GM10266 (cell line): ENCODE measurements around the gene AGBL4.

Source experiments
- DNase-seq: peaks from one replicate; pipeline ENCODE4 v3.0.0; 2012; ENCODE audit errors: extremely low spot score
- TF ChIP-seq, protein P1 (sequence below): IDR thresholded peaks from 2 replicates; pipeline ENCODE4 v1.5.1; 2012; ENCODE audit warnings: mild to moderate bottlenecking, low read depth; ENCODE audit not compliant: control insufficient read depth, insufficient read depth; ENCODE audit errors: missing control alignments

AGBL4 gene

DNA sequence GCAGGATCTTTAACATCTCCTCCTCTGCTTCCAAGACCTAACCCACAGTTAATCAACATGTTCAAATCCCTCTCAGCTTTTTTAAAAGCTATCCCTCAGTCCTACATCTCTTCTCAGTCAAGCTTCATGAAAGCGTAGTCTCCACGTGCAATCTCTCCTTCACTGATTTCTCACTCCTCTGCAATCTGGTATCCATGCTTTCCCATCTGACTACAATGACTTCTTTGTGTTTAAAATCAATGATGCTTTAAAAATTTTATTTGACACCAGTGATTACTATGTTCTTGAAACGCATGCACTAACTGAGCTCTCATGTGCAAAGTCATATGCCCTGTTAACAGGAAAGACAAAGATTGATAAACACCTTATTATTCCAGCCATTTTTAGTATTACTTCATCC is 1179.6 kb downstream of the AGBL4 start:
- no peak for DNase-seq
- TF ChIP-seq, protein P1, sequence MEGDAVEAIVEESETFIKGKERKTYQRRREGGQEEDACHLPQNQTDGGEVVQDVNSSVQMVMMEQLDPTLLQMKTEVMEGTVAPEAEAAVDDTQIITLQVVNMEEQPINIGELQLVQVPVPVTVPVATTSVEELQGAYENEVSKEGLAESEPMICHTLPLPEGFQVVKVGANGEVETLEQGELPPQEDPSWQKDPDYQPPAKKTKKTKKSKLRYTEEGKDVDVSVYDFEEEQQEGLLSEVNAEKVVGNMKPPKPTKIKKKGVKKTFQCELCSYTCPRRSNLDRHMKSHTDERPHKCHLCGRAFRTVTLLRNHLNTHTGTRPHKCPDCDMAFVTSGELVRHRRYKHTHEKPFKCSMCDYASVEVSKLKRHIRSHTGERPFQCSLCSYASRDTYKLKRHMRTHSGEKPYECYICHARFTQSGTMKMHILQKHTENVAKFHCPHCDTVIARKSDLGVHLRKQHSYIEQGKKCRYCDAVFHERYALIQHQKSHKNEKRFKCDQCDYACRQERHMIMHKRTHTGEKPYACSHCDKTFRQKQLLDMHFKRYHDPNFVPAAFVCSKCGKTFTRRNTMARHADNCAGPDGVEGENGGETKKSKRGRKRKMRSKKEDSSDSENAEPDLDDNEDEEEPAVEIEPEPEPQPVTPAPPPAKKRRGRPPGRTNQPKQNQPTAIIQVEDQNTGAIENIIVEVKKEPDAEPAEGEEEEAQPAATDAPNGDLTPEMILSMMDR, result no peak

DNA sequence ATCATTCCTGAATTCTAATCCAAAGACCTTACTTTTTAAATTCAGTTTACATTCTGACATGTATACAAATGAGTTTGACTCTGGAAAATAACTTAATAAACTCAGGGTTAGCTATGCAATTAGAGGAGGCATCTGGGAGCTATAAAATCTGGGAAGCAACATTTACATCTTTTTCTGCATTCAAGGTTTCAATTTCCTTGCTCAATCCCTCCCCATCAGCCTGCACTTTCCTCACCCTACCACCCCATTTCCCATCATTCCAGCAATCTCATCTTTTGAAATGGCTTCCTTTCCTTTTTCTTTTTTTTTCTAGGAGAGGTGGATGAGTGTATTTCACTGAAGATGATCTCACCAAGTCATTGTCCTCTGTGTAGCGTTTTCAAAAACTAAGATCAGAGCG is 1181.8 kb downstream of the AGBL4 start:
- TF ChIP-seq, protein P1, result no peak
- DNase-seq, result no peak

DNA sequence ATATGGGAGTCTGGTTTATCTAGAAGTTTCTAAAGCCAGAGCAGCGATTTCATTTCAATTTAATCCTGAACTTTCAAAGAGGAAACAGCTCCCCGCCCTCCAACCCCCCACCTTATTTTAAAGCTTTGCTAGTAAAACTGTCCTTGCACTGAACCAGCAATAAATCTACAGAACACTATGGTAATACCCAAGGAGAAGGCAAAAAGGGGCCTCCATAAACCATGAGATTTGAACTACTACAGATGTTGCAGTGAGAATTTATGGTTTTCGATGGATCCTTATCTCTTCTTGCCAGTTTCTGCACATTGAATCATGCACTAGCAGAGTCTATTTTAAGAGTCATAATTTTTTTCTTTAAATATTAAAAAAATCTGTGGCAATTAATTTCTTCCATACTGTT is 1182.3 kb downstream of the AGBL4 start:
- no peak for DNase-seq

DNA sequence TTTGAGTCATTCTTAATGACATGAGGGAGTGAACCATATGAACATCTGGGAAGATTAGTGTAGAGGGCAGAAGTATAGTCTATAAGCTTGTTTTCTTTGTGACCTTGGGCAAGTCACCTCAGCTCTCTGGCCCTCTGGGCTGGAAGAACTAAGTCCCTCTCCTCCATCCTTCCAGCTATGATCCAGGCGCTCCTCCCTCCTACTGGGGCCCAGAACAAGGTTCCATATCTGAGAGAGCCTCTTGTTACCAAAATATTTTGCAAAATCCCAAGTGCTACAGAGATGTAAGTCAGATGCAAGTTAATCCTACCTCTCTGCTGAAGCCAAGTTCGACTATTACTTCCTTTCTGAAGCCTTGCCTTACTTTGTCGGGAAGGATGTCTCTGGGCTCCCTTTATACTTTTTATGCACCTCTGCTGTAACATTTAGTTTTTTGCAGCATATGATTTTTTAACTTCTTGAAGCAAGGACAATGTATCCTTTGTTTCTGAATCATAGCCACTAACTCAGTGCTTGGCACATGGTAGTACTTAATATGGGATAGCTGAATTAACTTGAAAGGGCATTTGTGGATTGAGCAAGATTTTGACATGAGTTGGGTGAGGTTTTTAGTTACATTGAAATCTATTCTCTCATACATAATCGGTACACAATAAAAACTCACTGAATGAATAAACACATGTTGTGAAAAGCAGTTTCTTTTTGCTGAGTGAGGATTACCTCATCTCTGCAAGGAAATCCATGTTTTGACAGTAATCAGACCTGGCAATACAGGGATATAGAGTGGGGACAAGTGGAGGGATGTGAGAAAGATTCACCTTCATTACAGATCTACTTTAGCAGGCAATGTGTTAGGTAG is 1192.4 kb downstream of the AGBL4 start:
- DNase-seq, result no peak
- TF ChIP-seq, protein P1, result no peak

More for the DNA sequence above, 1182.3 kb downstream of the AGBL4 start:
- TF ChIP-seq, protein P1, result no peak

DNA sequence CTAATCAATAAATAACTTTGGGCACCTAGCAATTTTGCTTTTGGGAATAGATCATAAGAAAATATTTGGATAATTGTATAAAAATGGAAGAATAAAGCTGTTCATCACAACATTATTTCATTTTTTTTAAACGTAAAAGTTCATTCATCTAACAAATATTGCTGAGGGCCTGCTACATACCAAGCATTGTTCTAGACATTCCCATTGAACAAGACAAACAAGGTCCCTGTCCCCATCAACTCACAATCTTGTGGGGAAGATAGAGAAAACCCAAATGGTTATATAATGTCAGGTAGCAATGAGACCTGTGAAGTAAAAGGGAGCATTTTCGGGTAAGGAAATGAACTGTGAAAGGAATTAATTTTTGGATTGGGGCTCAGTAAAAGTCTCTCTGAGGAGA is 1193.0 kb downstream of the AGBL4 start:
- TF ChIP-seq, protein P1, result no peak

DNA sequence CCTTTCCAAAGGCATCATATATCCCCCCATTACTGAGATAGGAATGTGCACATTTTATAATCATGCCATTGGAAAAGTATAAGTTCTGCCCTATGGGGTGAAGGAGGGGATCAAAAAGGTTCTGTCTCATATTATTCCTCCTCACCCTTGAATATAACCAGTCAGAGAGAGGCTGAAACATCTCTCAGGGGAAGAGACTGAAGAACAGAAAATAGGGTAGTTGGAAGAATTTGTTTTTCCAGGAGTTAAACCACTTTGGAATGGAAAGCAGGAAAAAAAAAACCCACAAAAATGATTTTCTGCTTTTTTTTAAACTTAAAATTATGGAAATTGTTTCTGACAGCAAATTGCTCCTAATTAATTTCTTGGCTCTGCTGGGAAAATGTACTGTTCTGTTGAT is 1194.3 kb downstream of the AGBL4 start:
- TF ChIP-seq, protein P1, result no peak
- DNase-seq, result no peak

More for the DNA sequence above, 1193.0 kb downstream of the AGBL4 start:
- DNase-seq, result no peak

DNA sequence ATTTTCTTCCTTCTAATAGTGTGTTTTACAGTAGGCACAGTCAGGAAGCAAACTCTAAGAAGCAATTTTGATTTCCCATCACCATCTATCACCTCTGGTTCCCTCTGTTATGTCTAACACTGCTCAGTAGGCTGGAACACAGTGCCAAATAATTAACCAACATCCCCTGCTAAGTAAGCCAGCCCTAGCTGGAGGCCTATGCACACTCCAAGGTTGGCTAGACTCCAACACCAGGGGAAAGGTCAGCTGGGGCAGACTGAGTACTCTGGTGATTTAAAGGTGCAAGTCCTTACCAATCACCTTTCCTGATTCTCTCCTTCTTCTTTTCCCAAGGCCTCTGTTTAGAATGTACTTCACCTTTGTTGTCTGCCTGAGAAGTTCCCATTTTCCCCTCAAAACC is 1200.6 kb downstream of the AGBL4 start:
- TF ChIP-seq, protein P1, result no peak
- DNase-seq, result no peak
